Measurements from ENCODE around the gene MAP1B.

Gene MAP1B

DNA sequence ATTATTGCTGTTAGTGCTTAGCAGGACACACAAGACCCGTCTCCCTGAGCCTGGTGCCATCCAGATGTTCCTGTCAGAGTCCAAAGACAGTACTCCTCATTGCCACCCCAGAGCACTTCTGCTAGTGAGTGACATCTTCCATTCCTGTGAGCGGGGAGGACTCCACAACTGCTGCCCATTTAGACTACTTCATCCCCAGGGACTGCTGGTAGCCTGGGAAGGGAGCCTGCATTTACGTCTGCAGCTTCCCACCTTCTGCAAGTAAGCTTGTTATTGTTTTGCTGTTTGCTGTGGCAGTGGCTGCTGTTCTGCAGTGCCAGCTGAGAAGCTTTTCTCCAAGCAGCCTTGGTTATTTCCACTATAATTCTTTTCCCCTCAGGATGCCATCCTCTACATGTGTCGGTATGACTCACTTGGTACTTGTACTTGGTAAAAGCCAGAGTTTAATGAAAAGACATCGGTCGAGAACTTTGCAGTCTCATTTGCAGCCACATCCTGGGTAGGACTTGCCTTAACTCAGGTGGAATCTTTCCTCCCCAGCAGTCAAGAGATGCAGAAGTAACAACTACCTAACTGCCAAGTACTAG is 10.6 kb upstream of the MAP1B start:
- no peak for DNase-seq (ENCODE audit: low read depth)

DNA sequence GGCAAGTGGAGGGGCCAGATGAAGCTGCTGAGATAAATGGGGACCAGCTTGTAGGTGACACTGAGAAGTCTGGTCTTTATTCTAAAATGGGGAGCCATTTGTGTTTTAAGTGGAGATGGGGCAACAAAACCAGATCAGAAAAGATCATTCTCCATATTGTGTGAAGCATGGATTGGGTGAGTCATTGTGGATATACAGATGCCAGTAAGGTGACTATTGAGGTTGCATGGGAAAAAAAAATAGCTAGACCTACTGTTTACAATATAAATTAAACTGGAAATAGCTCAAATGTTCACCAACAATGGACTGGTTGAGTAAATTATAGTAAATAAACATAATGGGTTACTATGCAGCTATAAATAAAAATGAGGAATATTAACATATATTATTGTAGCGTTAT is 5.4 kb upstream of the MAP1B start:
- no peak for DNase-seq (ENCODE audit: low read depth)

- no peak for DNase-seq (ENCODE audit: low read depth)
These were observed 501 bp upstream of the MAP1B start for GRCh38 chr5:72106817-72107130.

GRCh38 chr5:72107901-72108201 is 576 bp downstream of the MAP1B start:
- no peak for DNase-seq (ENCODE audit: low read depth)

DNA sequence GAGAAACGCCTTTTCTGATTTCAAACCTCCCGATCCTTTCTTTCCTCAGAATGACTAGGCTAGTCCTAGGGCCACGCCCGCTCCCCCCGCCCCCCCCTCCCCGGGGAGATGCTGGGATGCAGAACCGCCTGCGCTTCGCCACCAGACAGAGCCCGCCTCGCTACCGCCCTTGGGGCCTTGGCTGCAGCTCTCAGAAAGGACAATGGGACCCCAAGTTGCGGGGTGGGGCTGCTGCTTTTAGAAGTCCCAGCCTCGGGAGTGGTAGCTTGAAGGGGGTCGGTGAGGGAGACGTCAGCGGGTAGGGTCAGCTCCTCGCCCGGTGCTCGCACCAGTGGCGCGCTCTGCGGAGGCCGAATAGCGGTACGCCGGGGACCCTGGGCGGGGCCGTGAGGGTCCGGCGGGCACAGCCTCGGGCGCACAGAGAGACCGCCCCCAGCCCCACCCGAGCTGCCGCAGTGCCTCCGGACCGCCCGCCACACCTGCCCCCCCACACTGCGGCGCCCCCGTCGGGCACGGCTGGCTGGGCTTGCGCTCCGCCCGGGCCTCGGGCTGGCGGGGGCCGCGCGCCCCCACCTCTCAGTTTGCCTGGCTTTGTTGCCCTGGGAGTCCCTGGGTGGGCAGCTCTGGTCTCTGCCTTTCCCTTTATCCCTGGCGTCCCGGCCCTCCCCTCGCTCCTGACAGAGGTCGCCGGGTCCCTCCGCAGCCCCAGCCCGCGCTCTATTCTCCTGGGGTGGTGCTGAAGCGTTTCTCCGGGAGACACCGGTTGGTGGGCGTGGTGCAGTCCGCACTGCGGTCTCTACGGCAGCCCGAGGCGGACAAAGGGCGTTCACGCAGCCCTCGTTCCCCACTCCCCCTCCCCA is 1.2 kb downstream of the MAP1B start:
- peak; percentile 70 for DNase-seq (ENCODE audit: low read depth)

- no peak for DNase-seq (ENCODE audit: low read depth)
These were observed 1.8 kb downstream of the MAP1B start for GRCh38 chr5:72109062-72109411.

DNA sequence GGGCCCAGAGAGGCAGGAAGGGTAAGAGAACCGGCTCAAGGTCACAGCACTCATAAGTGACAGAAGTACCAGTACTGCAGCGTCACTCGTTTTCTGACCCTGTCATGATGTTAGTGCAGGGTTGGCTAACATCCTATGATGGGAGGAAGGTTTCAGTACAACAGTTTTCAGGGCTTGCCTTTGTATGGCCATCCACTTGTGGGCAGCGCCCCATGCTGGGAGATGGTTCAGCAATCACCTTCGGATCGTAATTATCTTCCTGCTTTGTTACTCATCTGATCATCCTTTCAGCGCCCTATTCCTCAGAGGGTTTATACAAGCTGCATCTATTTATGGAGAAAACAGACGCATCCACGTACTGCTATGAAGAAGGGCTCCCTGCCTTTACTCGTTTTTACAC is 2.4 kb downstream of the MAP1B start:
- DNase-seq (ENCODE audit: low read depth): peak; percentile 36

- DNase-seq (ENCODE audit: low read depth): peak; percentile 23
These were observed 3.2 kb downstream of the MAP1B start for GRCh38 chr5:72110394-72111013.

GRCh38 chr5:72112389-72112788 is 5.1 kb downstream of the MAP1B start:
- DNase-seq (ENCODE audit: low read depth): no peak

- DNase-seq (ENCODE audit: low read depth): no peak
These were observed 7.4 kb downstream of the MAP1B start for GRCh38 chr5:72114629-72115028.

DNA sequence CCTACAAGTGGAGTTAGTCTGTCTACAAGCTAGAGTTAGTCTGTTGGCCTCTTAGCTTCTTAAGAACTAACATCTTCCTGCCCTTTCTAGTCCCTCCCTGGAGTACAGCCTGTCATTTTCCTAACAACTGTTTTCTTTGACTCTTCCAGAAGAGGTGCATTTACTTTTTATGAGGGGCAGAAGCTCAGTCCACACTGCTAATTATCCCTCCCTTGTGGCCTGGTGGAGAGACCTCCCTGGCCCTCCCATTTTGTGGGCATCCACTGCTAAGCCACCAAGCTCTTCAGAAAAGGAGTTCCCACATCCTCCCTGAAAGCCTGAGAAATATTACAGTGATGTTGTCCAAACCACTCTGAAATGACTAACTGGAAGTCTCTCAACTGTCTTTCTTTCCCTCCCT is 8.0 kb downstream of the MAP1B start:
- DNase-seq (ENCODE audit: low read depth): no peak

DNA sequence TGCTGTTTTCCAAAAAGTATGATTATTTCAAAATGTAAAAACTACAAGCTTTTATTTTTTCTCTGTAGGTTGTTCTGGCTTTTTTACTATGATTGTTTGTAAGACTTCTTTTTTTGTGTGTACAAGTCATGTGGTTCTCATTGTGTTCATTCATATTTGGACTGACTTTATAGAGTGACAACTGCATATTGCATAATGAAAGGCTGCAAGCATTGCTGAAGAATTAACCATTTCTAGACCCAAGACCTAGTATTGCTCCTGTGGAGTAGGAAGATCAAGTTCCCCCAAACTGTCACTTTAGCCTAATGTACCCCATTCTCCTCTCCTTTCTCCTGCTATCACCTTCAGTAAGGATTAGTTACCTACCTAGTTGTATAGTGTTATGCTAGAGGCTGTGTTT is 10.0 kb downstream of the MAP1B start:
- no peak for DNase-seq (ENCODE audit: low read depth)

GRCh38 chr5:72121052-72121779 is 13.9 kb downstream of the MAP1B start:
- DNase-seq (ENCODE audit: low read depth): no peak

DNA sequence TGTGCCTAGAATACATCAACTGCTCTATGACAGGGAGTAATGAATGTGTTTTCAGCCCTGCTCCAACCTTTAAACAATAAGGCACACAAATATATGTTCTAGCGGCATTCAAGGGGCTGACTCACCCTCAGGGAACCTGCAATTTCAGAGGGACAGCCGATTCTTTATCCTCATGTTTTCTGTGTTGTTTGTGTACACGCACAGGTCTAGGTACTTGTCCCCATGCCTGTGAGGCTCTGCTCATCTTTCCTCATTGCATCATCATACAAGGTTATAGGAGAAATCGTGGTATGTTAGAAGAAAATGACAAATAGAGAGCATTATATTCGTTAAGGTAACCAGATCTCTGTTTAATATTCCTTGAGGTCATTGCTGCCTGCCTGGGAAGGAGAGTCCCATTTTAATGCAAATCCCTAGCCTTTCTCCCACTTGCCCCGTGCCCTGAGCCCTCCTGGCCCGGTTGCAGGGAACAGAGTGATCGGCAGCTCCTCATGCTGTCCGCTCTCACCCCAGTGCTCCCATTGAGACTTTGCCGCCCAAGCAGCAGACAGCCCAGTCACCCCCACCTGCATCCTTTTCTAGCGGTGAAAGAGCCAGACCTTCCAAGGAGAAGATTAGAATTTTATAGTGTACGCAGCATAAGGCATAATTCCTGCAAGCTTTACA is 14.6 kb downstream of the MAP1B start:
- no peak for DNase-seq (ENCODE audit: low read depth)

- no peak for DNase-seq (ENCODE audit: low read depth)
These were observed 15.3 kb downstream of the MAP1B start for GRCh38 chr5:72122602-72123001.

- DNase-seq (ENCODE audit: low read depth): no peak
These were observed 16.6 kb downstream of the MAP1B start for GRCh38 chr5:72123764-72124376.

- no peak for DNase-seq (ENCODE audit: low read depth)
These were observed 18.1 kb downstream of the MAP1B start for GRCh38 chr5:72125271-72125940.

GRCh38 chr5:72125941-72126620 is 18.8 kb downstream of the MAP1B start:
- DNase-seq (ENCODE audit: low read depth): peak; percentile 31

GRCh38 chr5:72126796-72127195 is 19.5 kb downstream of the MAP1B start:
- DNase-seq (ENCODE audit: low read depth): peak; percentile 60

DNA sequence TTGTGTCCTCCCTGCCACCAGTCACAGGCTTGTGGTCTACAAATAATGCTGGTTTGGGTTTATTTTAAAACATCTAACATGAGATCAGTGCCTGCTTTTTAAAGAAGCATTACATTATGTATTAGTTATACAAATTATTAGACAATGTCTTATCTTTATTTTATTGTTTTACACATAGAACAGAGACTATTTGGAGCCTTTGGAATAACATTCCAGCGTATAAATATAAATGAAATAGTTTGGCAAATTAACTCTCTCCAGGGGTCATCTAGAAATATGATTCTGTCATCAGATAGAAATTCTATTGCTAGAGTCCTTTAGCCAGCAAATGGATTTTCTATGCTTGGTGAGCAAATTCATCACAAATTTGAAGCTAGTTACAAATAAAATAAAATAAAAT is 22.4 kb downstream of the MAP1B start:
- DNase-seq (ENCODE audit: low read depth): peak; percentile 33

DNA sequence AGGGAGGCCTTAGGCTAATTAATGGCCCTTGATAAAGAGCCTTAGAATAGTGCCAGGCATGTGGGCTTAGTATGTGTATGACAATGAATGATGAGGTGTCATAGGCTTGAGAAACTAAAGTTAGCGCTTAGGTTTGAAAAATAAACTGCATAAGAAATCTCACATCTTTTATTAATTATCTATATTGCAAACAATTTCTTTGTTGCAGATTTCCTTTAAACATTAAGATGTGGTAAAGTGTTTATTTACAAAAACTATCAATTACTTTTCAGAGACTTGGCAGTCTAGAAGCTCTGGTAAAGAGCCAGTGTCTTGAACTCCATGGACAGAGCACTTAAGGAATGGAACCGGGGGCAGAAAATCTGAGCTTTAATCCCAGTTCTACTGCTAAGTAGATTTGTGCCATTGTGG is 23.1 kb downstream of the MAP1B start:
- peak; percentile 87 for DNase-seq (ENCODE audit: low read depth)
